HL-60/S4 treated with phorbol 12-myristate 13-acetate at 8.2 ng/mL for 4 days and 3 days (cell line): ENCODE measurements around the gene BCAS1.

Experiments used
- in situ Hi-C: fragments of 300-500 bp; cut with MboI; formaldehyde crosslinking; loops from 2 replicates; pipeline ENCODE4 v1.15.0; 2022; ENCODE audit warnings: low sequenced_read_pairs

Gene BCAS1, protein sequence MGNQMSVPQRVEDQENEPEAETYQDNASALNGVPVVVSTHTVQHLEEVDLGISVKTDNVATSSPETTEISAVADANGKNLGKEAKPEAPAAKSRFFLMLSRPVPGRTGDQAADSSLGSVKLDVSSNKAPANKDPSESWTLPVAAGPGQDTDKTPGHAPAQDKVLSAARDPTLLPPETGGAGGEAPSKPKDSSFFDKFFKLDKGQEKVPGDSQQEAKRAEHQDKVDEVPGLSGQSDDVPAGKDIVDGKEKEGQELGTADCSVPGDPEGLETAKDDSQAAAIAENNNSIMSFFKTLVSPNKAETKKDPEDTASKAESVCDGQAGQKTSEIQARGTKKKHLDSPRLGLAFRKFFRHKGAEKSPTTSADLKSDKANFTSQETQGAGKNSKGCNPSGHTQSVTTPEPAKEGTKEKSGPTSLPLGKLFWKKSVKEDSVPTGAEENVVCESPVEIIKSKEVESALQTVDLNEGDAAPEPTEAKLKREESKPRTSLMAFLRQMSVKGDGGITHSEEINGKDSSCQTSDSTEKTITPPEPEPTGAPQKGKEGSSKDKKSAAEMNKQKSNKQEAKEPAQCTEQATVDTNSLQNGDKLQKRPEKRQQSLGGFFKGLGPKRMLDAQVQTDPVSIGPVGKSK

DNA sequence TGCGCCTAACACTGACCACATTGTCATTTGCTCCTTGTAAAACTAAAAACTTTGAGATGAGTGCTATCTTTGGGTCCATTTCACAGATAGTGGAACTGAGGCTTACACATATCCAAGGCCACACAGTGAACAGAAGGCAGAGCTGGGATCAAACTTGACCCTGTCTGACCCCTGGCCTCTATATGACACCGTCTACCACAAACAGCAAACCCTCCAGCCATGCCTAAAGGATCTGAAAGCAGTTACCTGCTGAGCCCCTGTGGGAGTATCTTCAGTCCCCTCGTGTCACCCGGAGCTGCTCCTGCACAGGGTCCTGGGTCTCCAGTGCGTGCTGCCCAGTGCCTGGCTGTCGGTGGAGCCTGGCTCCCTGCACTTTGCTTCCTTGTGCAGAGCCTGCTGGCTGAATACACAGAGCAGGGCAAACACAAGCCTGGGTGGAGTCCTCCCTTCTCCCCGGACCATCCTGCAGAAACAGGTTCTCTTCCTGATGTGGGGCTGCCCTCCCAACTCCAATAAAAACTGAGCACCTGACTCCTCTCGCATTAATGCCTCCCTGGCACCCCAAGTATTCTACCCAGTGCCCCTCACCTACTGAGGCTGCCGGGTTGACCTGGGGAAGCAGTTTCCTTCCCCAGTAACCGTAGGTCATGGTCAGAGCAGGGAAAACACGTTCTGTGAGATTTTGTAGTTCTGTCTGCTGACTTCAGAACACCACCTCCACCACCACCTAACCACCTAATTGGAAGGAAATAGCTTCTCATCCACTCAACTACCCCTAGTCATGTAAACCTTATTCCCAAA, at the start of gene BCAS1:
Gene BCAS1 (minus strand): TSS at position 408 of the 801 bp plus-strand sequence. CDS start 11,876 bp downstream, outside the sequence.
- in situ Hi-C loops = loop anchor here (25.0 kb wide), 1 partner anchor 508 kb away; no protein-coding TSS in a partner anchor

DNA sequence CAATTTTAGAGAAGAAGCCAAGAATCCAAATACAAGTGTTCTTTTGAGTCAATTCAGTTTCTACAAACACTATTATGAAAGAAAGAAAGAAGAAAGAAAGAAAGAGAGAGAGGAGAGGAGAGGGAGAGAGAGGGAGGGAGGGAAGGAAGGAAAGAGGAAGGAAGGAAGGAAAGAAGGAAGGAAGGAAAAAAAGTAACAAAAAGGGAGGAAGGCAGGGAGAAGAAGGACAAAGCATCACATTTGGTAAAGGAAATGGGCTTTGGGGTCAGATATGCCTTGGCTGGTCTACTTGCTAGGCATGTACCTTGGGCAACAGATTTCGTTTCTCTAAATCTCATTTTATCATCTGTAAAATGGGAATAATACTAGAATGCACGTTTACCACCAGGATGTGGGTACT, 49.4 kb upstream of the BCAS1 start:
- in situ Hi-C loops = loop anchor here (25.0 kb wide), 1 partner anchor 518 kb away; no protein-coding TSS in a partner anchor

DNA sequence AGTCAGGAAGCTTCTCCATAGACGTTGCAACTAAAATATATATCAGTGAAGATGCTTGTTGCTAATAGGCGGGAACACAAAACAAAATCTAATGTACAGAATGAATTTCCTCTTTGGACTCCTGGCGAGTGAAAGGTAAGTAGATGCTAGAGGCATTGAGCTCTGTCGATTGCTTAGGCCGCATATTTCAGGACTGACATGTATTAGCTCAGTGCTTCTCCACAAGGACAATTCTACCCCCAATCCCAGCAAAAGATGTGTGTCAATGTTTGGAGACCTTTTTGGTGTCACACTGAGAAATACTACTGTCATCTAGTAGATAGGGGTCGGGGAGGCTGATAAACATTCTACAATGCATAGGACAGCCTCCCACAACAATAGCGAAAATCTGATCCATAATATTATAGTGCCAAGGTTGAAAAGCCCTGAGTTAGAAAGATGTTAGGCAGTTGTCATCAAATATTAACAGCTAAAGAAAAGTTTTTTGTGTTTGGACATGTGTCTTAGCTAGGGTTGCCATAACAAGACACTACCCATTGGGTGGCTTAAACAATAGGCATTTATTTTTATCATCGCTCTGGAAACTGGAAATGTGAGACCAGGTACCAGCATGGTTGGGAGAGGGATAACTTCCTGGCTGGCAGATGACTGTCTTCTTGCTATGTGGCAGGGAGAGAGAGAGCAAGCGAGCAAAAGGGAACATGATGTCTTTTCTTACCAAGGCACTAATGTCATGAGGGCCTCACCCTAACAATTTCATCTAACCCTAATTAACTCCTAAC, 48.0 kb upstream of the BCAS1 start:
- in situ Hi-C loops = loop anchor here (25.0 kb wide), 1 partner anchor 519 kb away; no protein-coding TSS in a partner anchor

DNA sequence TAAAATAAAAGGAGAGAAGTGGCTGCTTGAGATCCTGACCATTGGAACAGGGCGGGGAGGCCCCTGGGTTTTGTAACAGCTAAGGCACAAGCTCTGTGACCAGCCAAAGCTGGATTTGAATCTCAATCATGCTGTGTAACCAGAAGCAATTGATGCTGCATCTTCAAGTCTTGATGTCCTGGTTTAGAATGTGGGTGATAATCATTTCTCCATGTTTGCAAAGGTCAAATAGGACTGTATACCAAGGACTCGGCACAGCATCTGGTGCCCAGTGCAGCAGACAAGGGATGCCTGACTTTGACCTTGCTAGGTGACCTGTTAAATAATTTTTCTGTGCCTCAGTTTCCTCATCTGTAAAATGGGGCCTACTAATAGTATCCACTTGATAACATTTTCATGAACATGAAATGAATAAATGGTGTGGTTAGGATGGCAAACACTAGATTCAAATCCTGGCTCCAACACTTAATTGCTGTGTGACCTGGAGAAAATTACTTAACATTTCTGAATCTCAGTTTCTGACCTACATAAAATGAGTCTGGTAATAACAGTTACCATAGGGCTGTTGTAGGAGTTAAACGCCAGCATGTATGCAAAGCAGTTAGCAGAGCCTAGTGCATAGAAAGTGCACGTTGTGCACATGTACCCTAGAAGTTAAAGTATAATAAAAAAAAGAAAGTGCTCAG, 46.3 kb upstream of the BCAS1 start:
- in situ Hi-C loops = loop anchor here (25.0 kb wide), 1 partner anchor 521 kb away; no protein-coding TSS in a partner anchor

DNA sequence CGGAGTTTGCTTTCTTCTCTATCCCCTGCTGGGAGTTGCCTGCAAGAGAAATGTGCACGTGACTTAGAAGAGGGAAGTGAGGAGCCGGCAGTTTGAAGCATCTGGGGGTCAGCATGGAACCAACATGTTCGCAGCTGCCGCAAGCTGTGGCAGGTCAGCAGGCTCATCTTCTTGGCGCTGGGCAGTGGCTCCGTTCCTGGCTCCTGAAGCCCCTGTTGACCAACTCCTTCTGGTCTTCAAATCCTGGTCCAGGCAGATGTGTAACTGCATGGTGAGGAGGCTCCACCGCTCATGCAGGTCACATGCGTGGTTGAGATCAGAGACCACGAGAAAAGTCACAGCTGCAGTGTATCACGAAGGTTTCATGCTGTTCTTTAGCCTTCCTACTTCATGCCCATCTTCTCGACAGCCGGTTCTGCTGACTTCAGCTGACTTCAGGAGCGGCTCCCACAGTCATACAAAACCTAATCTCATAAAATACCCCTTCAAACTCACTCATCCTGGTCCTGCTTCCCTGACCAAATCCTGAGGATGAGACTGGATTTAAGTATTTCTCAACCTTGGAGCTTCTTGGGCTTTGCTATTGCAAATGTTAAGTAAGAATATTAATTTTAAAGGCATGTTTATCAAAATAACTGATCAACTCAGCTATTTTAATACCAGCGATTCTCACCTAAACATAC, 44.9 kb upstream of the BCAS1 start:
- in situ Hi-C loops = loop anchor here (25.0 kb wide), 1 partner anchor 522 kb away; no protein-coding TSS in a partner anchor

DNA sequence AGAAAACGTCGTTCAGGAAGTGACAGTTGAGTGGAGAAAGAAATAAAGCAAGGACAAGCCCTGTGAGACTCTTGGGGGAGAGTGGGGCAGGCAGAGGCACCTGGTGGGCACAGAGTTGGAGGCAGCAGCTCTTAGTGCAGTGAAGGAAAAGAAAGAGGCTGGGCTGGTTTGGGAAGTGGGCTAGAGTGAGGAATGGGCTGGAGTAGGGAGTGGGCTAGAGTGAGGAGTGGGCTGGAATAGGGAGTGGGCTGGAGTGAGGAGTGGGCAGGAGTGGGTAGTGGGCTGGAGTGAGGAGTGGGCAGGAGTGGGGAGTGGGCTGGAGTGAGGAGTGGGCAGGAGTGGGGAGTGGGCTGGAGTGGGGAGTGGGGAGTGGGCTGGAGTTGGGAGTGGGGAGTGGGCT, 43.7 kb upstream of the BCAS1 start:
- in situ Hi-C loops = loop anchor here (25.0 kb wide), 1 partner anchor 523 kb away; no protein-coding TSS in a partner anchor

DNA sequence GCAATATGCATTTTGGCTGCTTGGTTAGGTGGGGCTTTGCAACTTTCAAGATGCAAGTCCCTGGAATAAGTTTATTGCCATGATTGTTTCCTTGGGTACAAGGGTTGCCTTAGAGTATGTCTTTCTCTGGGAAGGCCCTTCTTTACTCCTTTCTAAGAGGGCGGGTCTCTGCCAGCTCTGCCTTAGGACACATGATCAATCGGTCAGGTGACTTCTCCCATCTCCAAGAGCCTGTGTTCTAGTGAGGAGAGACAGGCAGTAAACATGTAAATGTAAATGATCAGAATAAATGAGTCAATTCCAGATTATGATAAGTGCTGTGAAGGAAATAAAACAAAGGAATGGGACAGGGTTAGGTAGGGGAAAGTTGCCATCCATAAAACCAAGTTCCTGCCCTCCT, 43.2 kb upstream of the BCAS1 start:
- in situ Hi-C loops = loop anchor here (25.0 kb wide), 1 partner anchor 524 kb away; no protein-coding TSS in a partner anchor

DNA sequence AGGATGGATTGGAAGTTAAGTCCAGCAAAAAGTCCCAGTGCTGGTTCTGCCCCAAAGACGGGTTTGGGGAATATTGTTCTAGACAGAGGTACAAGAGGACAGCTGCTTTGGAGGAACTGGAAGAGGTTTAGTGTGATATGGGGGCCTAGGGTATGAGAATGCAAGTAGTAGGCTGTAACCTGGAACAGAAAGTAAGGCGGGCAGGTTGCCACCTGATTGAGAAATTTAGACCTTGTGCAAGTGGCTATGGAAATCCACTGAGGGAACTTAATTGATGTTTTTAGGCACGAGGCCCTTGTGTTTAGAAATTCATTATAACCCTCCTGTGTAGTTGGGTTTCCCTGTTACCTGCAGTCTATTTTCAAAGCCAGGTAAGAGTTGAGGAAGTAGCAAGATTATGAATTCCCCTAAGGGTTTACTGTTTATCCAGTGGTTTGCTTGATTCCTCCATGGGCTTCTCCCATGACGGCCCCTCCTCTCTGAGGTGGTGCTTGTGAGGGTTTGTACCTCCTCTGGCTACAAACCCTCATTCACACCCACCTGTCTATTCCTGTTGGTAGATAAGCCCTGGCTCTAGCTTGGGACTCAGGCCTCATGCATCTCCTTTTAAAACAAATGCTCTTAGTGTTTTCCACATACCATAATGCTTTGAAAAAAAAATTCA, 42.0 kb upstream of the BCAS1 start:
- in situ Hi-C loops = loop anchor here (25.0 kb wide), 1 partner anchor 525 kb away; no protein-coding TSS in a partner anchor

DNA sequence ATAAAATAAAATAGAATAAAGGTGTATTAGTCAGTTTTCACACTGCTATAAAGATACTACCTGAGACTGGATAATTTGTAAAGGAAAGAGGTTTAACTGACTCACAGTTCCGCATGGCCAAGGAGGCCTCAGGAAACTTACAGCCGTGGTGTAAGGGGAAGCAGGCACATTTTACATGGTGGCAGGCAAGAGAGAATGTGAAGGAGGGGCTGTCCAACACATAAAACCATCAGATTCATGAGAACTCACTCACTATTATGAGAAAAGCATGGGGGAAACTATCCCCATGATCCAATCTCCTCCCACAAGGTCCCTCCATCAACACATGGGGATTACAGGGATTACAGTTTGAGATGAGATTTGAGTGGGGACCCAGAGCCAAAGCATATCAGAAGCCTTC, 41.1 kb upstream of the BCAS1 start:
- in situ Hi-C loops = loop anchor here (25.0 kb wide), 1 partner anchor 526 kb away; no protein-coding TSS in a partner anchor

DNA sequence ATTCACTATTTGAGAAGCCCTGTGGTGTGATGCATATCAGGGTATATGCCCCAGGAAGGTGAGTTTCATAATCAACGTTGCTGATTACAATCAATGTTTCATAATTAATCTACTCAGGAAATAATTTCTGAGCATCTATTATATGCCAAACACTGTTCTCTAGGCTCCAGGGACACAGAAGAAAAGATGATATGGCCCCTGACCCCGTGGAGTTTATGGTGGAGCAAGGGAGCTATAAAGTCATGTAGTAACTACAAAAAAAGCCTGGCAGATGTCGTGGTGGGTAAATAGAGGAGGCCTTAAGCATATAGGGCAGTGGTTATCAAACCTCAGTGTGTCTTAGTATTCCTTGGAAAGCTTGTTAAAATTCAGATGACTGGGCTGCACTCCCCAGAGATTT, 40.1 kb upstream of the BCAS1 start:
- in situ Hi-C loops = loop anchor here (25.0 kb wide), 1 partner anchor 527 kb away; no protein-coding TSS in a partner anchor

DNA sequence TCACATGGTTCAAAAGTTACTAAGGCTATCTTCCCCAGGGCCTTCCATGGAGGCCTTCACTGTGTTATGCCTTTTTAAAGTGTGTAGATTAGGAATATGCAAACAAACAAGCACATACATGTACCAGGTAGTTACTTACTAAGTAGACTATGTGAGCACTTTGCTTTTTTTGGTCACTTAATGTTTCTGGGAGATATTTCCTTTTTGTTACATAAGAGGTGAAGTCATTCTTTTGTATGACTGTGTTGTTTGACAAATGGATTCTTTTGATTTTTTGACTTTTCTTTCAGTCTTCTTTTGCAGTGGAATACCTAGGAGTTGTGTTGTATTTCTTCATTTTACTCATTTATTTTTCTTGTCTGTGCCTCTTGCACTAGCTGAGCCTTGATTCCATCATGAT, 39.6 kb upstream of the BCAS1 start:
- in situ Hi-C loops = loop anchor here (25.0 kb wide), 1 partner anchor 527 kb away; no protein-coding TSS in a partner anchor

DNA sequence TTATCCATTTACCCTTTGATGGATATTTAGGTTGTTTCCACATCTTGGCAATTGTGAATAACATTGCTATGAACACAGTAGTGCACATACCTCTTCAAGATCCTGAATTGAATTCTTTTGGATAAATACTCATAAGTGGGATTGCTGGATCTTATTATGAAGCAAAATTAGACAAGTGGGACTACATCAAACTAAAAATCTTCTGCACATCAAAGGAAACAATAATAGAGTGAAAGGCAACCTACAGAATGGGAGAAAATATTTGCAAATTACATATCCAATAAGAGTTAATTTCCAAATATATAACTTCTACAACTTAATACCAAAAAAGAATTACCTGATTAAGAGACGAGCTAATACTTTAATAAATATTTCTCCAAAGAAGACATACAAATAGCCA, 38.4 kb upstream of the BCAS1 start:
- in situ Hi-C loops = loop anchor here (25.0 kb wide), 1 partner anchor 528 kb away; no protein-coding TSS in a partner anchor

DNA sequence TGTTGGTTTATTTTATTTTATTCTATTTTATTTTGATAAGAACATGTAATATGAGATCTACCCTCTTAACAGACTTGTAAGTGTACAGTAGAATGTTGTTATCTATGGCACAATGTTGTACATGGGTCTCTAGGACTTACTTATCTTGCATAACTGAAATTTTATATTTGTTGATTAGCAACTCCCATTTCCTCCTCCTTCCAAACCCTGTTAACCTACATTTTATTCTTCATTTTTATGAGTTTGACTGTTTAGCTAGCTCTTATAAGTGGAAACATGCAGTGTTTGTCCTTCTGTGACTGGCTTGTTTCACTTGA, 37.9 kb upstream of the BCAS1 start:
- in situ Hi-C loops = loop anchor here (25.0 kb wide), 1 partner anchor 529 kb away; no protein-coding TSS in a partner anchor

DNA sequence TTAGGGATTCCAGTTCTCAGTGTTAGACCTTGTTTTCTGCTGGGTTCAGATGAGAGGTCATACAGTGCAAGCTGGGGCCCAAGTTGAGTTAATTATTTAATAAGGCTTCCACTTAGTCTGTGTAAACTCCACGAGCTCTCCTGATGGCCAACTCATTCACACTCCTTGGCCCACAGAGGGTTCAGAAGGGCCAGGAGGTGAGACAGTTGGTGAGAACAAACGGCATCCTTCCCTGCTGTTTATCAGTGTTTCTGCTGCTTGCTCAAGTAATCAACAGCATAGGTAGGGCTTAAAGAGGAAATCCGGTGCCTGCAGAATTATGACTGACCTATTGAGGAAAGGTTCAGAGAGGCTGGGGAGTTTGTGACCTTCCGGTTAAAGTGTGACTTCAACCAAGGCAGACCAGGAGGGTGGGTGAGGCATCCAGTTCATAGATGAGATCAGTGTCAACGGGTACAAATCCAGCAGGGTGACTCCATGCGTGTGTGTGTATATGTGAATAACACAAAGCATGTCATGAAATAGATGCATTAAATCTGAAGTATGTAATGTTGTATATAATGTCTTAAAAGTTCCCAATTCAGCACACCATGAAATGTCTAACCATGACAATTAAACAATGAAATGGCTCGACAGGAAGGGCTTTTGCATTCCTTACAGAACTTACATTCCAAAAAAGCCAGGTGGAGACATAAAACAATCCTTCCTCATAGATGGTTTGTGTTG, 37.4 kb upstream of the BCAS1 start:
- in situ Hi-C loops = loop anchor here (25.0 kb wide), 1 partner anchor 530 kb away; no protein-coding TSS in a partner anchor

DNA sequence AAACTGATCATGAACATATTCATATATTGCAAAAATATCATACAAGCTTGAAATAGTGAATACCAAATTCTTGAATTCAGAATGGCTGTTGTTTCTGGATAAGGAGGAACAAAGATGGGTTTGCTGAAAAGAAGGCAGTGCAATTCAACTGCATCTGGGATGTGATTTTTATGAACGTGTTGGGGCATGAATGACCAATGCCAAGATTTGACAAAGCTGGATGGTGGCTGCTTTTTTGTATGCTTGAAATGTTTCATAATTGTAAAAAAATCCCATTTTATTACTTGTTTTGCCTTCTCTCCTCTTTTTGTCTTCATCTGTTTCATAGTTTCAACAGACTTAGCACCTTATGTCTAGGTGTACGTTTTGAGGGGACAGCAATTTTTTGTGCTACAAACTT, 36.8 kb upstream of the BCAS1 start:
- in situ Hi-C loops = loop anchor here (25.0 kb wide), 1 partner anchor 530 kb away; no protein-coding TSS in a partner anchor

DNA sequence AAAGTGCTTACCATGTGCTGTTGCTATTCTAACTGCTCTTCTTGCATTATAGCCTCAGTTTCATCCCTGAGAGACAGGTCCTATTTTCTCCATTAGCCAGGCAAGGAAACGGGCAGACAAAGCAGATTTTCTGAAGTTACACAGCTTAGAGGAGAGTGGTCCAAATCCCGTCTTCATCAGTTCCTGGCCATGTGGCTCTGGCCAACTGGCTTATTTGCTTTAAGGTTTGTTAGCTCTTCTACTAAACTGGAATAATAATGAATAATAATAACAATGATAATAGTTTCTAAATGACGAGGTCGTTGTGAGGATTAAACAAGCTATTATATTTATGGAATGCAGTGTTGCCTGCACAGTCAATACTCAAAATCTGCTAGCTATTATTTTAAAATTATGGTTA, 35.8 kb upstream of the BCAS1 start:
- in situ Hi-C loops = loop anchor here (25.0 kb wide), 1 partner anchor 531 kb away; no protein-coding TSS in a partner anchor

DNA sequence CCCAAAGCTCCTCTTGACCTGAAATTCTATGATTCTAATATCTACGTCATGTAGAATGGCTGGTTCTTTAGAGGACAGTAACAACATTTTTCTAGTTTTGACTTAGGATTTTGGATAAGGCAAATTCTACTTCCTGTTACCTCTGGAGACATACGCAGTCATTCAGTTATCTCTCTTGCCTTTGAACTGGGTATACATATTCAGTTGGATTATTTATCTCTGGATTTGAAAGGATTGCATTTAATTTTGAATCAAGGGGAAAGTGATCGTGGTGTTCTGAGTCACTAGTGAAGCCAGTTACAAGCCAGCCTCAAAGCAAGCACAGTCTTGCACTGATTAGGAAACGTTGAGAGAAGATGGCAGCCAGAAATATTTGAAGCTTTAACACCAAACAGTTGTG, 35.3 kb upstream of the BCAS1 start:
- in situ Hi-C loops = loop anchor here (25.0 kb wide), 1 partner anchor 532 kb away; no protein-coding TSS in a partner anchor
